K562 (cell line): ENCODE results near the gene RASSF3.

Experiments
- SMAD1 ChIP-seq: fragments of 150-350 bp; IDR thresholded peaks from 2 replicates; pipeline ENCODE4 v1.6.1; 2014; ENCODE audit warnings: low read length, low read depth; ENCODE audit not compliant: partially characterized antibody
- TF ChIP-seq, protein P1 (sequence below), 3 experiments: fragments of 200-800 bp in 1 of 3; sonication (Bioruptor generic) in 1 of 3; sonication (generic) in 1 of 3; formaldehyde crosslinking in 1 of 3; IDR thresholded peaks; 2 replicates each; pipeline versions ENCODE4 v1.6.1 to v1.8.0; 2016 to 2022; ENCODE audit warnings: mild to moderate bottlenecking in 2 of 3, missing compliant biosample characterization in 2 of 3, missing genetic modification characterization in 2 of 3, missing genetic modification reagents in 1 of 3
- TF ChIP-seq, protein P2 (sequence below): sonication (generic); formaldehyde crosslinking; IDR thresholded peaks from 2 replicates; pipeline ENCODE4 v1.8.0; 2023; ENCODE audit warnings: mild to moderate bottlenecking, missing genetic modification reagents

DNA sequence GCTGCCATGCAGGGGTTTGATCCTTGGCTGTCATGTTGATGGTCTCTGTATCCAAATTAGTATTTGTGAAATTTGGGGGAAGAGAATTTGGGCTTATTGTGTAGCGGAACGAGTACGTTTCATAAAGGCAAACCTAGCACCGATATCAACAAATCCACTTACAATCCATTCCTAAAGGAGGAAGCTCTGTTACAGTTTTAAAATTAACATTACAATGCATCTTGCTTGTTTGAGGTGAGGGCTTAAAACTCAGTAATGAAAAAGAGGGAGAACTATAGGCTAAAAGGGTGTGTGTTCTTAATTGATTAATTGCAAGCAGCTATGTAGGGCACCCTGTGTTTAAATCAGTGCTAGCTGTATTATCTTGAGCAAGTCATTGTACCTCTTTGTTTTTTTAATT, 13.7 kb downstream of the RASSF3 start:
- TF ChIP-seq, protein P1, sequence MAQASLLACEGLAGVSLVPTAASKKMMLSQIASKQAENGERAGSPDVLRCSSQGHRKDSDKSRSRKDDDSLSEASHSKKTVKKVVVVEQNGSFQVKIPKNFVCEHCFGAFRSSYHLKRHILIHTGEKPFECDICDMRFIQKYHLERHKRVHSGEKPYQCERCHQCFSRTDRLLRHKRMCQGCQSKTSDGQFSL (CRISPR knock-in tag; IDR thresholded peaks at IDR 0.05), result no peak
- TF ChIP-seq, protein P1 (tag; IDR thresholded peaks at IDR 0.05), result no peak
- TF ChIP-seq, protein P2, sequence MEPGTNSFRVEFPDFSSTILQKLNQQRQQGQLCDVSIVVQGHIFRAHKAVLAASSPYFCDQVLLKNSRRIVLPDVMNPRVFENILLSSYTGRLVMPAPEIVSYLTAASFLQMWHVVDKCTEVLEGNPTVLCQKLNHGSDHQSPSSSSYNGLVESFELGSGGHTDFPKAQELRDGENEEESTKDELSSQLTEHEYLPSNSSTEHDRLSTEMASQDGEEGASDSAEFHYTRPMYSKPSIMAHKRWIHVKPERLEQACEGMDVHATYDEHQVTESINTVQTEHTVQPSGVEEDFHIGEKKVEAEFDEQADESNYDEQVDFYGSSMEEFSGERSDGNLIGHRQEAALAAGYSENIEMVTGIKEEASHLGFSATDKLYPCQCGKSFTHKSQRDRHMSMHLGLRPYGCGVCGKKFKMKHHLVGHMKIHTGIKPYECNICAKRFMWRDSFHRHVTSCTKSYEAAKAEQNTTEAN (CRISPR knock-in tag), result no peak
- no peak for TF ChIP-seq SMAD1
